GM11168 (cell line): Measurements from ENCODE around the gene GLP2R.

ENCODE experiments used
- in situ Hi-C: fragments of 300-500 bp; cut with MboI; formaldehyde crosslinking; loops from one replicate; pipeline ENCODE4 v1.12.0; 2022; ENCODE audit warnings: low sequenced_read_pairs; ENCODE audit not compliant: unreplicated experiment

GLP2R gene

GRCh38 chr17:9938764-9939163, 113.0 kb downstream of the GLP2R start:
- in situ Hi-C loops, result no loop called here

DNA sequence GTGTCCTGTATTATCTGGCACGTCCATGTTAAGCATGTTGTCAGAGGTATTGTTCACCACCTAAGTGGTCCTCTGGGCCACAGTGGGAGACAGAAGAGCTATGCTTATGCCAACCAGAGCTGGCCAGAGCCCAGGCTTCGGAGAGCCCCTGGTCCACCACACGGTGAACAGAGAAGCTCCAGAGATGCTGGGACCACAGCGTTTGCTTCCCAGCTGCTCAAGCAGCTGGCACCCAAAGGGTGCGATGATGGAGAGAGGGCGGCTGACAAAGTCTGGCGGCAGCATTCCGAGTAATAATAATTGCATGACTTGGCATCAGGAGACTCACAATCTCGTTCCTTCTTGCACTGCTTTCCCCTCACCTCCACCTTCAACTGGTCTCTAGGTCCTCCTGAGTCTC, 115.1 kb downstream of the GLP2R start:
- in situ Hi-C loops, result no loop called here

GRCh38 chr17:9941305-9941704, 115.6 kb downstream of the GLP2R start:
- in situ Hi-C loops, result no loop called here
